GM12874 (cell line): ENCODE measurements around the gene TTC16.

ENCODE experiments used
- CTCF ChIP-seq: IDR thresholded peaks from 2 replicates; pipeline ENCODE4 v1.5.1; 2011; ENCODE audit warnings: low read depth, mild to moderate bottlenecking, control low read depth, low read length, moderate library complexity; ENCODE audit not compliant: insufficient read depth

Gene TTC16

GRCh38 chr9:127700140-127700539 is 15.7 kb upstream of the TTC16 start:
- TF ChIP-seq CTCF = no peak

- TF ChIP-seq CTCF = no peak
These were observed 15.2 kb upstream of the TTC16 start for GRCh38 chr9:127700594-127701255.

DNA sequence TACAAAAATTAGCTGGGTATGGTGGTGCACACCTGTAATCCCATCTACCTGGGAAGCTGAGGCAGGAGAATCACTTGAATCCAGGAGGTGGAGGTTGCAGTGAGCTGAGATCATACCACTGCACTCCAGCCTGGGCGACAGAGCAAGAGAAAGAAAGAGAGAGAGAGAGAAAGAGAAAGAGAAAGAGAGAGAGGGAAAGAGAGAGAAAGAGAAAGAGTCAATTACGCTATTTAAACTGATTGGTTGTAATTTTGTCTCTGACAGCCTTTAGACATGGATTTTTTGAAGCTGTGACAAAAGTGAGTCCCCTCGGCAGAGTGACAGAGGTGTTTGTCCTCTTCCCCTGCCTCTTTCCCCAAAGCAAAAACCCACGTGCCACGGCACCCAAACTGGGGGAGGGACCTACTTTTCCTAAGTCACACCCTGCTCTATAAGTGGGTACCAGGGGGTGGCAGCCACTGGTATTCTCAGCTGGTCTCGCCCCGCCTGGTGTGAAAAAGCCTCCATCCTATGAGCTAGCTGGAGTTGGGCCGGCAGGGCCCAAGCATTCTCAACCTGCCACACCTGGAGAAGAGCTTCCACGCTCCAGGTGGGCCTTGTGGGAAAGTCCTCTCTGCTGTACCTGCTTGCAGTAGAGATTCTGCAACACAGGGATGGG is 12.5 kb upstream of the TTC16 start:
- no peak for TF ChIP-seq CTCF

DNA sequence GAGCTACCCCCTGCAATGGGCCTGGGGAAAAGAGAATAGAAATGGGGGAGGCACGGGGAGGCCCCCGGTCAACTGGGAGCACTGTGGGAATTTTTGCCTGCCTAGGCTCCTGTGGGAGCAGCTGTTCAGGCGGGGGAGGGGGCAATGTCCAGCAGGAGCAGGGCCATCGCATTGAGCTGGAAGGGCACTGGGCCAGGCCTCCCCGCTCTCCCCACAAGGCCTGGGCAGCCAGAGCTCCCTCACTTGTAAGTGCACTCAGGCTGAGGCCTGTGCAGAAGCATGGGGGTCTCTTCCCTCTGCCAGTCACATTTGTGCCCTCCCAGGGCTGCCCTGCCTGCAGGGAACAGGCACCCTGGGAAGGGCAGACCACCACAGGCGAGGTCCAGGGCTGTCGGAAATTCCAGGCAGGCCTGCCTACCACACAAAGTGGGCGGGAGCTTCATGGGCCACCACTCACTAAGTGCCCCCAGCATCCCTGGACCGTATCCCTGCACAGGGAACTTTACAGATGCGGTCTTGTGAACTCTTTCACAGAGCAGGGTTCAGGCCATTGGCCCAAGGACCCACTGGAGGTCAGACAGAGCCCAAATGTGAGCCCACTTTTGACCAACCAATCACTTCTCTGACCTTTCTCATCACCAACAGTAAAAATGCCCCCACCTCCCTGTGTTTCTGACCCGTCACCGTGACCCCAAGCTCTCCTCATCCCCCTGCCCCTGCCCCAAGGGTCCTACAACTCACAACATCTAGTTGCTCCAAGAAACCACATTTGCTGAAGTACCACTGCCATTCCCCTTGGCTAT is 10.1 kb upstream of the TTC16 start:
- TF ChIP-seq CTCF = no peak

DNA sequence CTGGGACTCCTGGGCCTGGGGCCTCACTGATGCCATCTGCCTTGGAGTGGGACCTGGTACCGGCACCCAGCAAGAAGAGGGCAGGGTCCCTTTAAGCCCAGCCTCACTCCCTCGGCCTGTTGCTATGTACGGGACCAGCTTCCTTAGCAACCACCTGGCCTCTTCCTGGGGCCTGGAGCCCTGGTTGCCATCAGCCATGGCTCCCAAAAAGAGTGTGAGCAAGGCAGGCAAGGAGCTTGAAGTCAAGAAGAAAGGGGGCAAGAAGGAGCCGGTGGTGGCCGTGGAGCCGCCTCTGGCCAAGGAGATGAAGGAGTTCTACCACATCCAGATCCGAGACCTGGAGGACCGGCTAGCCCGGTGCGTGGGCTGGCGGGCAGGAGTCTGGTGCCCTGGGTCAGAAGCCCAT is 9.0 kb upstream of the TTC16 start, which contains the start of gene CFAP157:
Gene CFAP157 (plus strand): TSS at position 153 of the 406 bp plus-strand sequence. CDS start 44 bp downstream, at position 197.
- no peak for TF ChIP-seq CTCF

GRCh38 chr9:127707766-127708165 is 8.1 kb upstream of the TTC16 start:
- peak; percentile 29; the same call in 1 of the 2 replicates for TF ChIP-seq CTCF

DNA sequence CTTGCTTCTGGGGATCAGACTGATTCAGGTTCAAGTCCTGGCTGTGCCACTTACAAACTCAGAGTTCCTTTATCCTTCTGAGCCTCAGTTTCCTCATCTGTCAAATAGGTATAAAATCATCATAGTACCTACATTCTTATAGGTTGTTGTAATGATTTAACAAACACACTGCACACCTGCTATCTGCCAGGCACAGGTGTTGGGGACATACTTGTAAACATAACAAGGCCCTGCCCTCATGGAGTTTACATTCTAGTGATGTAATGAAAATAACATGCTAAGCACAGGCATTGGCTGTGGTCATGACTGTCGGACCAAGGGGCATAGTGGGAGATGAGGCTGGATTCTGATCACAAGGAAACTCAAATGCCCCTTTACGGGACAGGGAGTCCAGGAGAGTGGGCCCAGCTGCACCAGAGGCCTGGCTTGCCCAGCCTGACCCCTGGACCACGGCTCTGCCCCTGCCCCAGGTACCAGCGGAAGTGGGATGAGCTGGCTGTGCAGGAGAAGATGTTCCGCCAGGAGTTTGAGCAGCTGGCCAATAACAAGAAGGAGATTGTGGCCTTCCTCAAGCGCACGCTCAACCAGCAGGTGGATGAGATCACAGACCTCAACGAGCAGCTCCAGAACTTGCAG is 6.8 kb upstream of the TTC16 start:
- no peak for TF ChIP-seq CTCF
